ENCODE data around the gene DOCK2. TPM values are rescaled to one million over a fixed set of nuclear protein-coding genes. Genes with fewer than 3 reads are reported as not detected.

Gene DOCK2
- total and polyA plus RNA-seq, 2 donors (not counting 1 experiment from before 2014, with no cell fraction given), result 112 to 330 TPM

DNA sequence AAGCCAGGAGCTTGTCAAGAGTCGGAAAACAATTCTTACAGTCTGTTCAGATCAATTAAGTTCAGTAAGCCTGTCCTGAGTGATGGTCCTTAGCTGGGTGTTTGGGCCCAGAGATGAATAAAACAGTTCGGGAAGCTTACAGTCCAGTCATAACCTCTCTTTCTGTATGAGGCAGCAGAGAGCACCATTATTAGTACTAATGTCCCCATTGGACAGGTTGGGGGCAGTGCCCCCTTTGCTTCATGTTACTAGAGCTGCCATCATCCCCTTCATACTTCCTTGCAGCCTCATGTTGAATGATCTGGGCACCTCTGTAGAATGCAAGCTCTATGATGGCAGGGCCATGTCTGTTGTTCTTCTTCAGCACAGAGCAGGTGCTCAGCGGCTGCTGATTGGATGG is 9.8 kb downstream of the DOCK2 start:
- no peak overlapping the region for H3K4me3 ChIP-seq (ENCODE audit: control extremely low read depth in 1 of 5, extremely low read depth in 1 of 5, insufficient read depth in 1 of 5, low read depth in 2 of 5, low read length in 4 of 5)
- DNase-seq, result no peak
- peak overlapping the region; percentile 39 for H3K4me2 ChIP-seq (replicated peaks; ENCODE audit: low read depth, low read length, poor library complexity, severe bottlenecking)
- H3K27me3 ChIP-seq (replicated peaks in 1 of 4; ENCODE audit: control extremely low read depth in 1 of 4, control insufficient read depth in 3 of 4, insufficient read depth in 4 of 4, low read length in 3 of 4), result no peaks in the 10 kb centered on the region
- Mint-ChIP-seq H3K27me3 (no peaks in the 10 kb centered on the region), H3K27ac (no peak overlapping the region), H3K4me3 (peak overlapping the region; percentile 18), H3K4me1 (peaks cover 94% of the 10 kb centered on the region), H3K9me3 (ENCODE audit: insufficient read depth) (no peaks in the 10 kb centered on the region)
- intact Hi-C loops (cut with micrococcal nuclease), result no loop called here
- peaks cover 1 to 23% of the 10 kb centered on the region in 2 experiments for H3K36me3 ChIP-seq (replicated peaks in 1 of 2; ENCODE audit: control extremely low read depth in 1 of 2, control insufficient read depth in 1 of 2, extremely low read depth in 1 of 2, insufficient read depth in 2 of 2, low read length in 1 of 2)
- H3K9ac ChIP-seq (ENCODE audit: low read length), result no peak overlapping the region
- H3K9me3 ChIP-seq (ENCODE audit: control extremely low read depth in 1 of 3, control insufficient read depth in 2 of 3, insufficient read depth in 1 of 3, low read length in 2 of 3), result no peaks in the 10 kb centered on the region
- H2AFZ ChIP-seq (ENCODE audit: insufficient read depth, low read depth, low read length, poor library complexity, severe bottlenecking), result no peak overlapping the region
- H4K20me1 ChIP-seq (ENCODE audit: control insufficient read depth, insufficient read depth, low read length, poor library complexity, severe bottlenecking), result peaks cover 96% of the 10 kb centered on the region
- CTCF ChIA-PET, result no interaction called here
- TF ChIP-seq, protein P1, sequence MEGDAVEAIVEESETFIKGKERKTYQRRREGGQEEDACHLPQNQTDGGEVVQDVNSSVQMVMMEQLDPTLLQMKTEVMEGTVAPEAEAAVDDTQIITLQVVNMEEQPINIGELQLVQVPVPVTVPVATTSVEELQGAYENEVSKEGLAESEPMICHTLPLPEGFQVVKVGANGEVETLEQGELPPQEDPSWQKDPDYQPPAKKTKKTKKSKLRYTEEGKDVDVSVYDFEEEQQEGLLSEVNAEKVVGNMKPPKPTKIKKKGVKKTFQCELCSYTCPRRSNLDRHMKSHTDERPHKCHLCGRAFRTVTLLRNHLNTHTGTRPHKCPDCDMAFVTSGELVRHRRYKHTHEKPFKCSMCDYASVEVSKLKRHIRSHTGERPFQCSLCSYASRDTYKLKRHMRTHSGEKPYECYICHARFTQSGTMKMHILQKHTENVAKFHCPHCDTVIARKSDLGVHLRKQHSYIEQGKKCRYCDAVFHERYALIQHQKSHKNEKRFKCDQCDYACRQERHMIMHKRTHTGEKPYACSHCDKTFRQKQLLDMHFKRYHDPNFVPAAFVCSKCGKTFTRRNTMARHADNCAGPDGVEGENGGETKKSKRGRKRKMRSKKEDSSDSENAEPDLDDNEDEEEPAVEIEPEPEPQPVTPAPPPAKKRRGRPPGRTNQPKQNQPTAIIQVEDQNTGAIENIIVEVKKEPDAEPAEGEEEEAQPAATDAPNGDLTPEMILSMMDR (IDR thresholded peaks at IDR 0.05), result no peak
- no peak for TF ChIP-seq EZH2 (IDR thresholded peaks at IDR 0.05; ENCODE audit: borderline replicate concordance, insufficient read depth, low read depth, low read length, poor library complexity, severe bottlenecking)
- peak overlapping the region in 1 of 2 donors; percentile 4 for H3K27ac ChIP-seq (ENCODE audit: low read length in 2 of 2)
- 80% methylated on average over 2 of the region's 3 CpGs for WGBS (ENCODE audit: insufficient coverage)
- H3K79me2 ChIP-seq (ENCODE audit: control insufficient read depth, insufficient read depth, low read length), result peaks cover 97% of the 10 kb centered on the region
- H3K4me1 ChIP-seq (ENCODE audit: control insufficient read depth in 2 of 2, insufficient read depth in 2 of 2, low read length in 2 of 2), result peaks cover 61 to 66% of the 10 kb centered on the region in 2 donors
- no peak for ATAC-seq (ENCODE audit: low read depth)
- POLR2A ChIA-PET, result interaction anchor here (1.4 kb wide), 1 partner anchor 9 kb away, joined by 6 read pairs; the partner anchor contains the start of gene DOCK2

GRCh38 chr5:169647566-169647965 is 10.5 kb downstream of the DOCK2 start:
- WGBS (ENCODE audit: insufficient coverage), result no CpG with 5 or more reads among the region's 1 CpG
- Histone ChIP-seq H3K27ac (ENCODE audit: low read length in 2 of 2) (peak overlapping the region in 1 of 2 donors; percentile 26), H3K27me3 (replicated peaks in 1 of 4; ENCODE audit: control extremely low read depth in 1 of 4, control insufficient read depth in 3 of 4, insufficient read depth in 4 of 4, low read length in 3 of 4) (no peaks in the 10 kb centered on the region), H3K79me2 (ENCODE audit: control insufficient read depth, insufficient read depth, low read length) (peaks cover 97% of the 10 kb centered on the region), H4K20me1 (ENCODE audit: control insufficient read depth, insufficient read depth, low read length, poor library complexity, severe bottlenecking) (peaks cover 96% of the 10 kb centered on the region), H3K9ac (ENCODE audit: low read length) (no peak overlapping the region), H3K36me3 (replicated peaks in 1 of 2; ENCODE audit: control extremely low read depth in 1 of 2, control insufficient read depth in 1 of 2, extremely low read depth in 1 of 2, insufficient read depth in 2 of 2, low read length in 1 of 2) (peaks cover 1 to 23% of the 10 kb centered on the region in 2 experiments), H3K9me3 (ENCODE audit: control extremely low read depth in 1 of 3, control insufficient read depth in 2 of 3, insufficient read depth in 1 of 3, low read length in 2 of 3) (no peaks in the 10 kb centered on the region), H3K4me3 (ENCODE audit: control extremely low read depth in 1 of 5, extremely low read depth in 1 of 5, insufficient read depth in 1 of 5, low read depth in 2 of 5, low read length in 4 of 5) (no peak overlapping the region), H3K4me1 (ENCODE audit: control insufficient read depth in 2 of 2, insufficient read depth in 2 of 2, low read length in 2 of 2) (peaks cover 57 to 72% of the 10 kb centered on the region in 2 donors), H3K4me2 (replicated peaks; ENCODE audit: low read depth, low read length, poor library complexity, severe bottlenecking) (peak overlapping the region; percentile 39), H2AFZ (ENCODE audit: insufficient read depth, low read depth, low read length, poor library complexity, severe bottlenecking) (no peak overlapping the region)
- DNase-seq (no peak), ATAC-seq (ENCODE audit: low read depth) (peak; percentile 46)
- POLR2A ChIA-PET, result interaction anchor here (1.4 kb wide), 1 partner anchor 10 kb away, joined by 6 read pairs; the partner anchor contains the start of gene DOCK2
- Mint-ChIP-seq H3K27me3 (no peaks in the 10 kb centered on the region), H3K4me1 (peaks cover 94% of the 10 kb centered on the region), H3K9me3 (ENCODE audit: insufficient read depth) (no peaks in the 10 kb centered on the region), H3K4me3 (peak overlapping the region; percentile 46), H3K27ac (peak overlapping the region; percentile 38)
- CTCF ChIA-PET, result no interaction called here
- intact Hi-C loops (cut with micrococcal nuclease), result no loop called here
- TF ChIP-seq, protein P1 (IDR thresholded peaks at IDR 0.05), result no peak
- TF ChIP-seq EZH2 (IDR thresholded peaks at IDR 0.05; ENCODE audit: borderline replicate concordance, insufficient read depth, low read depth, low read length, poor library complexity, severe bottlenecking), result no peak
